ENCODE results near the gene DNMT1.

DNMT1 gene

DNA sequence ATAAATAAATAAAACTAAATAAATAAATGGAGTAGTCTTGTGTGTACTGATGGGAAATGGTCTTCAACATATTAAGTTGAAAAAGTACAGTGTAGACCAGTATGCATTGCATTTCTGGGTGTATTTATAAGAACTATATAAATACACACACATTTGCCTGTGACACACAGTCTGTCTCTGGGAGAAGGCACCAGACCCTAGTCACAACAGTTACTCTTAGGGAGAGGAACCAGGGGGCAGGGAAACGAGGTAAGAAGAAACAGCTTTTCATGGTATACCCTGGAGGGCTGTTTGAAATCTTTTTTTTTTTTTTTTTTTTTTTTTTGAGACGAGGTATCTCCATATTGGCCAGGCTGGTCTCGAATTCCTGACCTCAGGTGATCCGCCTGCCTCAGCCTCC, 39.2 kb upstream of the DNMT1 start:
- no peak overlapping the region for H3K4me3 ChIP-seq (ENCODE audit: low read depth, low read length)
- in situ Hi-C loops (cut with HindIII; ENCODE audit: low sequenced_read_pairs) = no loop called here
- no peak for TF ChIP-seq CTCF (IDR thresholded peaks at IDR 0.05; ENCODE audit: low read depth, low read length)
- DNase-seq (ENCODE audit: low read depth, low spot score) = no peak

DNA sequence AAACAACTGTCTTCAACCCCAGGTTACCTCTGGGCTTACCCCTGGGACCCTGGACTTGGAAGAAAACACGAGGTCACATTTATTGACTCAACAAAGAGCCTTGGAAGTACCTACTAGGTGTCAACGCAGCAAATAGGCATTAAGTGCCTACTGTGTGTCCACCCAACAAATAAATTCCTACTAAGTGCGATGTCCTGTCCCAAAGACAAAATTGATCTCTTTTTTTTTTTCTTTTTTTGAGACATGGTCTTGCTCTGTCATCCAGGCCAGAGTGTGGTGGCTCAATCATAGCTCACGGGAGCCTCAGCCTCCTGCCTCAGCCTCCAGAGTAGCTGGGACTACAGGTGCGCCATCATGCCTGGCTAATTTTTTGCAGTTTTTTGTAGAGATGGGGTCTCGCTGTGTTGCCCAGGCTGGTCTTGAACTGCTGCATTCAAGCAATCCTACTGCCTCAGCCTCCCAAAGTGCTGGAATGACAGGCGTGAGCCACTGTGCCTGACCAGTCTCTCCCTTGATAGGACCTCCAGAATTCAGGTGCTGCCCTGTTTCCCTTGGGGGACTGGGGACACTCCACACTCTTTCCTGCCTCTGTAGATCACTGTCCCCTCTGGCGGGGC, 37.0 kb upstream of the DNMT1 start:
- in situ Hi-C loops (cut with HindIII; ENCODE audit: low sequenced_read_pairs) = no loop called here
- H3K4me3 ChIP-seq (ENCODE audit: low read depth, low read length) = peak overlapping the region; percentile 74
- TF ChIP-seq CTCF (IDR thresholded peaks at IDR 0.05; ENCODE audit: low read depth, low read length) = no peak
- DNase-seq (ENCODE audit: low read depth, low spot score) = no peak

- peak; percentile 55 for DNase-seq (ENCODE audit: low read depth, low spot score)
- in situ Hi-C loops (cut with HindIII; ENCODE audit: low sequenced_read_pairs) = no loop called here
- no peak for TF ChIP-seq CTCF (IDR thresholded peaks at IDR 0.05; ENCODE audit: low read depth, low read length)
- peak within 1 kb of the TSS; percentile 74 for H3K4me3 ChIP-seq (ENCODE audit: low read depth, low read length)
These were observed 36.3 kb upstream of the DNMT1 start, which contains the start of gene S1PR2 for GRCh38 chr19:10230861-10231611. Gene S1PR2 (minus strand): TSS chr19:10231331. CDS start chr19:10224905, 6,426 bp downstream.

DNA sequence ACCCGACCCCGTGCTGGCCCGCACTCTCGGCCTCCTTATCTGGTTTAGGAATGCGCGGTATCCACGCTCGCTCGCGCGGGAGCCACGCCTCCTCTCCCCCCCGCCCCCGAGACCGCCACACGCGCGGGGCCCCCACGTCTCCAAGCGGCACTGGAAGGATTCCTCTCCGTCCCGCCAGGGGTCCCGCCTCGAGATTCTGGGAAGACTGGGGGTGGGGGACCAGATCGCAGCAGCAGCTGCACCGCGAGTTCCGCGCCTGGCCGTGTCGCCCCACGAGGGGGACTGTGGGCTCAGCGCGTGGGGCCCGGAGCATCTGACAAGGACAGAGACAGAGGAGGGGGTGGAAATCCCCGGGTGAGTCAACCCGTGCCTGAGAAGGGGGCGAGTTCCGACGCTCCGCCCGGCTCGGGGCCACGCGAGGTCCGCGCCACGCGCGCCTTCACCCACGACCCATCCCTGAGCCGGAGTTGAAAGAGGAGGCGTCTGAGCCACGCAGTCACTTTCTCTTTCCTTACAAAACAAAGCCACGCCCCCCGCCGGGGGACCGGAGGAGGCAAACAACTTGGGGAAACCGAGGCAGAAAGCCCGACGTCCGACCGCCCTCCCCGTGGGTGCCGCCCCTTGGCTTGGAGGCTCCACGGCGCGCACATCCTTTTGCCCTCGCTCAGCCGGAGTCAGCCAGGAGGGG, 35.6 kb upstream of the DNMT1 start:
- peak overlapping the region; percentile 74 for H3K4me3 ChIP-seq (ENCODE audit: low read depth, low read length)
- DNase-seq (ENCODE audit: low read depth, low spot score) = no peak
- in situ Hi-C loops (cut with HindIII; ENCODE audit: low sequenced_read_pairs) = no loop called here
- TF ChIP-seq CTCF (IDR thresholded peaks at IDR 0.05; ENCODE audit: low read depth, low read length) = no peak

GRCh38 chr19:10228920-10229319, 34.2 kb upstream of the DNMT1 start:
- DNase-seq (ENCODE audit: low read depth, low spot score) = no peak
- TF ChIP-seq CTCF (IDR thresholded peaks at IDR 0.05; ENCODE audit: low read depth, low read length) = peak; percentile 54
- in situ Hi-C loops (cut with HindIII; ENCODE audit: low sequenced_read_pairs) = no loop called here
- no peak overlapping the region for H3K4me3 ChIP-seq (ENCODE audit: low read depth, low read length)

DNA sequence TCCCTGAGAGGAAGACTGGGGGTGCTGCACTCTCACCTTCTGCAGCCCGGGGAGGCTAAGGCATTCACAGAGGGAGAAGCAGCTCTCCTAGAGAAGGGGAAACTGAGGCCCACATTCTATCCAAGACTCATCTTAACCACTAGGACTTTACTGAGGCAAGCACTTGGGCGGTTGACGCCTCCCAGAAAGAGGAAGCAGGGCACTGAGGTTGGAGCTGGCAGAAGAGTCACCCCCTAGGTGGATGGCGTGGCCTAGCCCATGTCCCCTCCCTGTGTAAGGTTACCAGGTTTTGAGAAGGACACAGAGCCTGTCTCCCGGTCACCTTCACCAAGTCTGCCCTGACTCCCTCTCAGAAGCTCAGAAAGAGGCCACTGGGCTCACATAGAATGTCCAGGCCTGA, 33.6 kb upstream of the DNMT1 start:
- H3K4me3 ChIP-seq (ENCODE audit: low read depth, low read length) = no peak overlapping the region
- in situ Hi-C loops (cut with HindIII; ENCODE audit: low sequenced_read_pairs) = no loop called here
- no peak for DNase-seq (ENCODE audit: low read depth, low spot score)
- TF ChIP-seq CTCF (IDR thresholded peaks at IDR 0.05; ENCODE audit: low read depth, low read length) = no peak

Data from astrocyte of the spinal cord (primary cell).